Lower leg skin (tissue), 3 donors: ENCODE results near the gene PDE9A.

Experiments used
- CTCF ChIP-seq, 3 donors: fragments of 450-650 bp; IDR thresholded peaks; one replicate each; pipeline ENCODE4 v1.5.1; 2016; ENCODE audit warnings: antibody characterized with exemption in 3 of 3, mild to moderate bottlenecking in 3 of 3, moderate library complexity in 2 of 3
- POLR2A ChIP-seq, 2 donors: fragments of 450-650 bp; IDR thresholded peaks; one replicate each; pipeline ENCODE4 v1.6.1; 2016 to 2017; ENCODE audit warnings: antibody characterized with exemption in 2 of 2, mild to moderate bottlenecking in 1 of 2, moderate library complexity in 1 of 2

DNA sequence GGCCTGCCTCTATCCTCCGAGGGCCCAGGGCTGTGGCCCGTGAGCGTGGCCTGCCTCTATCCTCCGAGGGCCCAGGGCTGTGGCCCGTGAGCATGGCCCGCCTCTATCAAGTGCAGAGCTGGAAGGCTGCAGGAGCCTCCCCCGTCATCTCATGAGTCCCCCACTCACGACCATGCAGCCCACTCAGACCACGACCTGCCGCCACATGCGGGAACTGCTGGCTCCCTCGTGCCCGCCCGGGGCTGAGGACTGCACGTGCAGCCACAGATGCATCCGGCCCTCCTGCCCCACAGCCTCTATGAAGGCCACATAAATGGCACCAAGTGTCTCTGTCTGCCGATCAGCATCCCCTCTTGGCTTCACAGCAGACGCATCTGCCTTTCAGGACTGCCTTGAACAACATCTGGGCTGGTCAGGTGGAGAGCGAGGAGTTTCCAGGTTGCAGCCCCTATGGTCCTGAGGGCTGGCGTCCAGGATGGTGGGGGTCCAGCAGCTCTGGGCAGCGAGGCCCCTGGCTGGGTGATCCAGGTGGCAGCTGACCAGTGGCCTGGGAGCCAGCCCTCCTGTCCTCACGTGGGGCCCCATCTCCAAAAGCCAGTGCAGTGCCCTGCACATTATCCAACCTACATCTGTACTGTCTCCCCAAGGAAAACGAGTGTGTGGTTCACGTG lies 103.3 kb downstream of the PDE9A start:
- TF ChIP-seq CTCF (IDR thresholded peaks at IDR 0.05) = no peak
- TF ChIP-seq POLR2A (IDR thresholded peaks at IDR 0.05) = no peak
